GM12878 (cell line): ENCODE data around the gene AGAP1. TPM values are rescaled to one million over a fixed set of nuclear protein-coding genes. Genes with fewer than 3 reads are reported as not detected.

Experiments
- ATAC-seq: fragments of 200-7000 bp; cut with Tn5 transposase; 3 replicates; pipeline ENCODE4 v1.9.1; 2020; ENCODE audit warnings: mild to moderate bottlenecking, moderate library complexity
- BruUV-seq: library from RNA; stranded (reverse); fragments of 400-500 nt; replicated peaks from 2 replicates; lab custom pipeline; 2021; lab: Mats Ljungman, UMichigan
- CTCF ChIA-PET: fragments of 300-600 bp; sonication (Branson Sonifier 250); formaldehyde crosslinking; extraction: SDS; loops from one replicate; lab custom pipeline; 2021; ENCODE audit warnings: inconsistent platforms; lab: Yijun Ruan, JAX
- POLR2A ChIA-PET: fragments of 350-600 bp; formaldehyde crosslinking; extraction: SDS; loops from one replicate; lab custom pipeline; 2021; ENCODE audit warnings: inconsistent platforms; lab: Charles Lee
- RAD21 ChIA-PET: fragments of 300-600 bp; sonication (Branson Sonifier 250); formaldehyde crosslinking; loops from one replicate; lab custom pipeline; 2023; ENCODE audit warnings: antibody characterized with exemption; ENCODE audit not compliant: unreplicated experiment; lab: Charles Lee
- SMC1A ChIA-PET: fragments of 300-600 bp; sonication (Branson Sonifier 250); formaldehyde crosslinking; loops from one replicate; lab custom pipeline; 2023; ENCODE audit not compliant: unreplicated experiment, uncharacterized antibody; lab: Charles Lee
- DNase-seq: peaks from one replicate; pipeline ENCODE4 v3.0.0-alpha.2; 2011; ENCODE audit warnings: low read depth, low spot score
- FAIRE-seq: peaks from 3 replicates; lab custom pipeline; 2011; peaks lifted over from hg19 to GRCh38; lab: Jason Lieb, UNC
- H2AFZ ChIP-seq: 2 replicates; pipeline ENCODE4 v1.6.0; 2011; ENCODE audit warnings: low read depth, low read length, control low read depth; ENCODE audit not compliant: control insufficient read depth
- H3K27ac ChIP-seq: 2 replicates; pipeline ENCODE4 v1.5.1; 2011; ENCODE audit warnings: control low read depth; ENCODE audit not compliant: control insufficient read depth, insufficient read depth
- H3K27me3 ChIP-seq, 2 experiments: replicated peaks in 1 of 2; 2 replicates each; pipeline versions ENCODE4 v1.6.0 to v1.6.1; 2011; ENCODE audit warnings: low read length in 1 of 2; ENCODE audit not compliant: control insufficient read depth in 2 of 2, insufficient read depth in 2 of 2
- H3K36me3 ChIP-seq, 2 experiments: 2 replicates each; pipeline ENCODE4 v1.5.1; 2011; ENCODE audit warnings: low read length in 1 of 2; ENCODE audit not compliant: control insufficient read depth in 2 of 2, insufficient read depth in 2 of 2
- H3K4me1 ChIP-seq: 2 replicates; pipeline ENCODE4 v1.6.1; 2011; ENCODE audit warnings: mild to moderate bottlenecking, low read length, moderate library complexity, mixed read lengths; ENCODE audit not compliant: control insufficient read depth, insufficient read depth
- H3K4me2 ChIP-seq: 2 replicates; pipeline ENCODE4 v1.6.0; 2011; ENCODE audit warnings: control low read depth; ENCODE audit not compliant: control insufficient read depth, insufficient read depth
- H3K4me3 ChIP-seq: fragments of 200-600 bp; sonication (generic); 2 replicates; pipeline ENCODE4 v1.5.1; 2016
- H3K79me2 ChIP-seq: 2 replicates; pipeline ENCODE4 v1.6.0; 2011; ENCODE audit warnings: low read length; ENCODE audit not compliant: control insufficient read depth, insufficient read depth
- H3K9ac ChIP-seq: 2 replicates; pipeline ENCODE4 v1.8.0; 2011; ENCODE audit warnings: low read length, control low read depth, mixed read lengths; ENCODE audit not compliant: control insufficient read depth, insufficient read depth
- H3K9me3 ChIP-seq: replicated peaks from 3 replicates; pipeline ENCODE4 v1.5.1; 2011; ENCODE audit warnings: mild to moderate bottlenecking, low read length; ENCODE audit not compliant: control insufficient read depth, insufficient read depth
- H4K20me1 ChIP-seq: 2 replicates; pipeline ENCODE4 v1.6.0; 2011; ENCODE audit not compliant: control insufficient read depth, insufficient read depth
- CREB1 ChIP-seq: IDR thresholded peaks from 2 replicates; pipeline ENCODE4 v1.6.1; 2012; ENCODE audit warnings: low read depth, mild to moderate bottlenecking, inconsistent platforms
- CUX1 ChIP-seq: IDR thresholded peaks from 2 replicates; pipeline ENCODE4 v1.6.1; 2012; ENCODE audit warnings: improper control_type of control experiment, low read depth, low read length; ENCODE audit not compliant: insufficient replicate concordance
- JUNB ChIP-seq: IDR thresholded peaks from 2 replicates; pipeline ENCODE4 v1.6.1; 2016; ENCODE audit warnings: antibody characterized with exemption, mild to moderate bottlenecking
- LARP7 ChIP-seq: fragments of 450-650 bp; IDR thresholded peaks from 2 replicates; pipeline ENCODE4 v1.6.1; 2017; ENCODE audit warnings: mild to moderate bottlenecking
- POLR2AphosphoS2 ChIP-seq: IDR thresholded peaks from 2 replicates; pipeline ENCODE4 v1.6.1; 2011; ENCODE audit warnings: low read depth, mild to moderate bottlenecking, low read length, improper control_type of control experiment, moderate library complexity
- POLR2AphosphoS5 ChIP-seq: IDR thresholded peaks from 2 replicates; pipeline ENCODE4 v1.6.1; 2011; ENCODE audit warnings: mild to moderate bottlenecking, low read length, inconsistent platforms
- ZBTB33 ChIP-seq: fragments of 450-650 bp; IDR thresholded peaks from 2 replicates; pipeline ENCODE4 v1.6.1; 2017; ENCODE audit warnings: mild to moderate bottlenecking
- ZNF592 ChIP-seq: fragments of 450-650 bp; IDR thresholded peaks from 2 replicates; pipeline ENCODE4 v1.6.1; 2017; ENCODE audit warnings: mild to moderate bottlenecking, moderate library complexity
- ZNF687 ChIP-seq: fragments of 450-650 bp; IDR thresholded peaks from 2 replicates; pipeline ENCODE4 v1.6.1; 2017; ENCODE audit warnings: mild to moderate bottlenecking, moderate library complexity
- WGBS: methylation state at CpG from one replicate; pipeline ENCODE4 v1.1.6; 2016; ENCODE audit warnings: low lambda C conversion rate; ENCODE audit not compliant: insufficient replicate concordance, insufficient coverage; ENCODE audit errors: missing lambda C conversion rate; 5-methylcytosine and 5-hydroxymethylcytosine counted together
- in situ Hi-C: fragments of 300-500 bp; cut with MboI; formaldehyde crosslinking; loops from 9 replicates; pipeline ENCODE4 v1.14.3; 2018; ENCODE audit warnings: mixed read lengths
- intact Hi-C: fragments of 100-400 bp; cut with micrococcal nuclease; formaldehyde crosslinking; loops from one replicate; pipeline ENCODE4 v1.14.2; 2022; ENCODE audit not compliant: unreplicated experiment
- polyA plus RNA-seq, 11 experiments: library from polyadenylated mRNA; depleted of rRNA in 4 of 11; unstranded in 6 of 11; stranded (reverse) in 5 of 11; fragments of >200 nt; fragmentation: Nextera tagmentation in 4 of 11; fragmentation: Illumina TruSeq in 1 of 11; extraction: Ambion mirVana in 4 of 11; extraction: Trizol in 1 of 11; gene quantifications; 1 replicate in 1 of 11; 2 replicates in 10 of 11; pipeline versions ENCODE4 v1.2.1 to v1.2.3, GENCODE V29; 2011 to 2016; ENCODE audit warnings: inconsistent platforms in 2 of 11, missing spikeins in 2 of 11, low read depth in 1 of 11
- total RNA-seq, 4 experiments: library from RNA; depleted of rRNA in 3 of 4; stranded (reverse); fragments of >200 nt in 3 of 4; fragmentation: Illumina TruSeq in 1 of 4; extraction: Trizol in 1 of 4; gene quantifications; 2 replicates each; pipeline versions ENCODE4 v1.2.1 to v1.2.3, GENCODE V29; 2013 to 2021

AGAP1 gene
- total and polyA plus RNA-seq, 10 of the 15 experiments (the other 5 are each of a cell fraction or from before 2014, with no cell fraction given) = 0.05 to 0.15 (median 0.06) TPM; not detected in 7

GRCh38 chr2:235554936-235555335 is 61.1 kb downstream of the AGAP1 start:
- no TSS peak for BruUV-seq
- RAD21 ChIA-PET = no interaction called here
- intact Hi-C loops = no loop called here
- ATAC-seq = no peak
- SMC1A ChIA-PET = no interaction called here
- H4K20me1 ChIP-seq = no peaks in the 10 kb centered on the region
- no peak overlapping the region for H3K4me2 ChIP-seq
- FAIRE-seq = no peak
- POLR2A ChIA-PET = no interaction called here
- in situ Hi-C loops = no loop called here
- 38% methylated on average over 9 of the region's 9 CpGs for WGBS
- H3K9ac ChIP-seq = no peak overlapping the region
- no peak for DNase-seq
- CTCF ChIA-PET = no interaction called here
- no peak overlapping the region for H3K27ac ChIP-seq
- H3K36me3 ChIP-seq = no peaks in the 10 kb centered on the region
- H3K9me3 ChIP-seq = no peaks in the 10 kb centered on the region
- no peaks in the 10 kb centered on the region for H3K79me2 ChIP-seq
- no peaks in the 10 kb centered on the region for H3K27me3 ChIP-seq
- H3K4me1 ChIP-seq = no peaks in the 10 kb centered on the region
- no peak overlapping the region for H2AFZ ChIP-seq
- H3K4me3 ChIP-seq = no peak overlapping the region
- TF ChIP-seq CREB1 (no peak), ZBTB33 (no peak), JUNB (no peak), ZNF592 (no peak), LARP7 (no peak), ZNF687 (no peak), CUX1 (no peak), POLR2AphosphoS2 (no peak), POLR2AphosphoS5 (no peak)
